NCI-H1105 treated with DMSO at 0.1 percent for 48 hours (cell line): ENCODE results near the gene GMPPA.

ENCODE experiments used
- DNase-seq: peaks from one replicate; lab custom pipeline; 2025; lab: John Stamatoyannopoulos, UW

Gene GMPPA

GRCh38 chr2:219539926-219540678 lies 41.4 kb downstream of the GMPPA start:
- no peak for DNase-seq

- DNase-seq: no peak
These were observed 42.3 kb downstream of the GMPPA start for GRCh38 chr2:219540784-219541504.

- DNase-seq: peak; percentile 77
These were observed 43.0 kb downstream of the GMPPA start for GRCh38 chr2:219541611-219542180.

GRCh38 chr2:219542931-219543595 lies 44.4 kb downstream of the GMPPA start:
- DNase-seq: no peak

- DNase-seq: peak; percentile 94
These were observed 45.1 kb downstream of the GMPPA start, which contains the start of the genes CHPF and TMEM198 for GRCh38 chr2:219543596-219544358. Gene CHPF (minus strand): TSS chr2:219543809. CDS start chr2:219543538, 271 bp downstream. Gene TMEM198 (plus strand): TSS chr2:219544028. CDS start chr2:219544728, 700 bp downstream.

- DNase-seq: no peak
These were observed 45.9 kb downstream of the GMPPA start for GRCh38 chr2:219544567-219544966.

- no peak for DNase-seq
These were observed 46.7 kb downstream of the GMPPA start for GRCh38 chr2:219545295-219545942.

GRCh38 chr2:219545943-219546352 lies 47.3 kb downstream of the GMPPA start:
- no peak for DNase-seq

- DNase-seq: no peak
These were observed 48.9 kb downstream of the GMPPA start for GRCh38 chr2:219547621-219548020.

- no peak for DNase-seq
These were observed 50.3 kb downstream of the GMPPA start for GRCh38 chr2:219548990-219549389.

GRCh38 chr2:219549619-219550018 lies 50.9 kb downstream of the GMPPA start:
- no peak for DNase-seq

- peak; percentile 68 for DNase-seq
These were observed 53.0 kb downstream of the GMPPA start for GRCh38 chr2:219551441-219552381.

- peak; percentile 77 for DNase-seq
These were observed 53.9 kb downstream of the GMPPA start for GRCh38 chr2:219552382-219553167.

GRCh38 chr2:219553168-219553417 lies 54.4 kb downstream of the GMPPA start:
- DNase-seq: no peak

- DNase-seq: no peak
These were observed 54.8 kb downstream of the GMPPA start for GRCh38 chr2:219553463-219553963.

- DNase-seq: no peak
These were observed 55.7 kb downstream of the GMPPA start for GRCh38 chr2:219554350-219554749.

- no peak for DNase-seq
These were observed 57.3 kb downstream of the GMPPA start for GRCh38 chr2:219555956-219556355.

- DNase-seq: no peak
These were observed 57.7 kb downstream of the GMPPA start for GRCh38 chr2:219556413-219556812.
